GM19395 (cell line): ENCODE data around the gene RARB.

ENCODE experiments used
- ATAC-seq: cut with Tn5 transposase; IDR thresholded peaks from one replicate; pipeline ENCODE4 v1.9.1; 2021; ENCODE audit warnings: mild to moderate bottlenecking, moderate library complexity; ENCODE audit not compliant: unreplicated experiment

RARB gene

GRCh38 chr3:25469558-25469957 lies 41.5 kb downstream of the RARB start:
- ATAC-seq: no peak

GRCh38 chr3:25471081-25471768 lies 43.2 kb downstream of the RARB start:
- no peak for ATAC-seq

GRCh38 chr3:25472153-25472552 lies 44.1 kb downstream of the RARB start:
- no peak for ATAC-seq

- no peak for ATAC-seq
Measured at GRCh38 chr3:25472731-25473130, 44.7 kb downstream of the RARB start.

GRCh38 chr3:25473246-25473645 lies 45.2 kb downstream of the RARB start:
- ATAC-seq: no peak

GRCh38 chr3:25474052-25474451 lies 46.0 kb downstream of the RARB start:
- no peak for ATAC-seq

- ATAC-seq: no peak
Measured at GRCh38 chr3:25476639-25477038, 48.6 kb downstream of the RARB start.

GRCh38 chr3:25478211-25478757 lies 50.2 kb downstream of the RARB start:
- ATAC-seq: no peak

GRCh38 chr3:25478964-25479726 lies 51.1 kb downstream of the RARB start:
- no peak for ATAC-seq

GRCh38 chr3:25479727-25480010 lies 51.6 kb downstream of the RARB start:
- ATAC-seq: no peak

- no peak for ATAC-seq
Measured at GRCh38 chr3:25480811-25481210, 52.7 kb downstream of the RARB start.

GRCh38 chr3:25481386-25481785 lies 53.3 kb downstream of the RARB start:
- no peak for ATAC-seq

GRCh38 chr3:25483456-25483855 lies 55.4 kb downstream of the RARB start:
- no peak for ATAC-seq

GRCh38 chr3:25485673-25486072 lies 57.6 kb downstream of the RARB start:
- no peak for ATAC-seq

GRCh38 chr3:25486932-25487331 lies 58.9 kb downstream of the RARB start:
- ATAC-seq: no peak

- no peak for ATAC-seq
Measured at GRCh38 chr3:25489858-25490593, 62.0 kb downstream of the RARB start.

GRCh38 chr3:25493246-25493645 lies 65.2 kb downstream of the RARB start:
- ATAC-seq: no peak

- no peak for ATAC-seq
Measured at GRCh38 chr3:25493786-25494185, 65.7 kb downstream of the RARB start.

GRCh38 chr3:25495304-25495703 lies 67.2 kb downstream of the RARB start:
- ATAC-seq: no peak

GRCh38 chr3:25495726-25496253 lies 67.7 kb downstream of the RARB start:
- no peak for ATAC-seq

- no peak for ATAC-seq
Measured at GRCh38 chr3:25497096-25497495, 69.0 kb downstream of the RARB start.
